Kidney (tissue), 14 donors: Measurements from ENCODE around the gene FAAP20. TPM values are rescaled to one million over a fixed set of nuclear protein-coding genes. Genes with fewer than 3 reads are reported as not detected.

Source experiments
- DNase-seq, 5 donors: peaks; one replicate each; pipeline ENCODE4 v3.0.0-alpha.2; 2013 to 2020
- FAIRE-seq: peaks from 2 replicates; lab custom pipeline; 2012; peaks lifted over from hg19 to GRCh38; lab: Jason Lieb, UNC
- H3K27ac ChIP-seq, 2 donors: one replicate each; pipeline ENCODE4 v1.7.0; 2013; ENCODE audit warnings: low read depth in 2 of 2, low read length in 2 of 2, inconsistent platforms in 1 of 2
- H3K27me3 ChIP-seq: one replicate; pipeline ENCODE4 v1.7.1; 2013; ENCODE audit warnings: low read length, inconsistent platforms; ENCODE audit not compliant: control insufficient read depth, insufficient read depth
- H3K36me3 ChIP-seq, 3 donors: one replicate each; pipeline versions ENCODE4 v1.7.0 to v1.7.1; 2013; ENCODE audit warnings: low read length in 3 of 3, control low read depth in 1 of 3, inconsistent platforms in 1 of 3; ENCODE audit not compliant: insufficient read depth in 3 of 3, control insufficient read depth in 2 of 3
- H3K4me1 ChIP-seq, 3 donors: one replicate each; pipeline versions ENCODE4 v1.7.0 to v1.7.1; 2013; ENCODE audit warnings: low read length in 3 of 3, inconsistent platforms in 1 of 3, low read depth in 1 of 3; ENCODE audit not compliant: control insufficient read depth in 2 of 3, insufficient read depth in 2 of 3
- H3K4me3 ChIP-seq, 3 donors: one replicate each; pipeline versions ENCODE4 v1.7.0 to v1.8.1; 2013; ENCODE audit warnings: low read length in 3 of 3, control low read depth in 1 of 3, inconsistent platforms in 1 of 3
- H3K9ac ChIP-seq, 3 donors: one replicate each; pipeline versions ENCODE4 v1.7.0 to v1.7.1; 2013; ENCODE audit warnings: low read length in 3 of 3, control low read depth in 1 of 3, inconsistent platforms in 1 of 3
- H3K9me3 ChIP-seq, 3 donors: one replicate each; pipeline versions ENCODE4 v1.7.0 to v1.7.1; 2013; ENCODE audit warnings: low read length in 3 of 3, control low read depth in 1 of 3, inconsistent platforms in 1 of 3; ENCODE audit not compliant: control insufficient read depth in 2 of 3, insufficient read depth in 1 of 3
- CTCF ChIP-seq: IDR thresholded peaks from 3 replicates; pipeline ENCODE4 v1.5.1; 2012; ENCODE audit warnings: mild to moderate bottlenecking, moderate library complexity, borderline replicate concordance; ENCODE audit not compliant: insufficient read depth; ENCODE audit errors: extremely low read depth
- intact Hi-C: fragments of 100-400 bp; cut with DNase I; formaldehyde crosslinking; loops from one replicate; pipeline ENCODE4 v1.11.1; 2022
- polyA plus RNA-seq: library from polyadenylated mRNA; stranded (reverse); fragments of 350-450 nt; fragmentation: Illumina TruSeq; extraction: RNeasy Lipid Tissue Mini Kit (QIAGEN cat#74804); gene quantifications from one replicate; pipeline ENCODE4 v1.2.3, GENCODE V29; 2014; ENCODE audit warnings: low read depth, low replicate concordance; ENCODE audit not compliant: insufficient read depth
- total RNA-seq: library from RNA; stranded (reverse); fragmentation: NEBNext Ultra II Directional; extraction: Animal tissue kit (Norgen Biotek cat#: 25700); gene quantifications from one replicate; pipeline ENCODE4 v1.2.1, GENCODE V29; 2021
- donor health status: control.
- donor health status: control.
- donor health status: control.
- donor health status: control.
- donor health status: control.
- donor health status: DM: yes; HTN: yes; CAD: no.
- donor health status: Normal renal cell carcinoma (clear cell type).

FAAP20 gene
- total and polyA plus RNA-seq, 2 donors from 2014 or later: 69.0 to 109 TPM

GRCh38 chr1:2165646-2166045, 28.9 kb downstream of the FAAP20 start:
- no peak overlapping the region for H3K9ac ChIP-seq
- H3K36me3 ChIP-seq: peaks cover 0 to 4% (median 3%) of the 10 kb centered on the region in 3 donors
- FAIRE-seq (no peak), DNase-seq (no peak)
- no peaks in the 10 kb centered on the region for H3K9me3 ChIP-seq
- no peak overlapping the region for H3K4me3 ChIP-seq
- no peak for TF ChIP-seq CTCF
- H3K27me3 ChIP-seq: no peaks in the 10 kb centered on the region
- H3K27ac ChIP-seq: no peak overlapping the region
- H3K4me1 ChIP-seq: no peaks in the 10 kb centered on the region
- intact Hi-C loops: no loop called here

GRCh38 chr1:2163205-2163604, 31.4 kb downstream of the FAAP20 start:
- TF ChIP-seq CTCF: no peak
- no peak overlapping the region for H3K27ac ChIP-seq
- intact Hi-C loops: no loop called here
- H3K4me3 ChIP-seq: no peak overlapping the region
- no peaks in the 10 kb centered on the region for H3K9me3 ChIP-seq
- no peaks in the 10 kb centered on the region for H3K4me1 ChIP-seq
- peaks cover 0 to 8% (median 5%) of the 10 kb centered on the region in 3 donors for H3K36me3 ChIP-seq
- H3K9ac ChIP-seq: no peak overlapping the region
- no peak for FAIRE-seq
- DNase-seq: no peak
- no peaks in the 10 kb centered on the region for H3K27me3 ChIP-seq

- Histone ChIP-seq H3K4me3 (no peak overlapping the region), H3K27ac (no peak overlapping the region), H3K9ac (no peak overlapping the region), H3K4me1 (no peaks in the 10 kb centered on the region), H3K9me3 (no peaks in the 10 kb centered on the region), H3K36me3 (peaks cover 0 to 17% (median 5%) of the 10 kb centered on the region in 3 donors), H3K27me3 (no peaks in the 10 kb centered on the region)
- no peak for FAIRE-seq
- DNase-seq: no peak
- TF ChIP-seq CTCF: no peak
- intact Hi-C loops: no loop called here
These were observed 33.9 kb downstream of the FAAP20 start for GRCh38 chr1:2160451-2161300.
